GM21786 (cell line): ENCODE data around the gene SVOPL.

Experiments used
- ATAC-seq: cut with Tn5 transposase; IDR thresholded peaks from one replicate; pipeline ENCODE4 v1.9.1; 2021; ENCODE audit not compliant: unreplicated experiment

SVOPL gene

DNA sequence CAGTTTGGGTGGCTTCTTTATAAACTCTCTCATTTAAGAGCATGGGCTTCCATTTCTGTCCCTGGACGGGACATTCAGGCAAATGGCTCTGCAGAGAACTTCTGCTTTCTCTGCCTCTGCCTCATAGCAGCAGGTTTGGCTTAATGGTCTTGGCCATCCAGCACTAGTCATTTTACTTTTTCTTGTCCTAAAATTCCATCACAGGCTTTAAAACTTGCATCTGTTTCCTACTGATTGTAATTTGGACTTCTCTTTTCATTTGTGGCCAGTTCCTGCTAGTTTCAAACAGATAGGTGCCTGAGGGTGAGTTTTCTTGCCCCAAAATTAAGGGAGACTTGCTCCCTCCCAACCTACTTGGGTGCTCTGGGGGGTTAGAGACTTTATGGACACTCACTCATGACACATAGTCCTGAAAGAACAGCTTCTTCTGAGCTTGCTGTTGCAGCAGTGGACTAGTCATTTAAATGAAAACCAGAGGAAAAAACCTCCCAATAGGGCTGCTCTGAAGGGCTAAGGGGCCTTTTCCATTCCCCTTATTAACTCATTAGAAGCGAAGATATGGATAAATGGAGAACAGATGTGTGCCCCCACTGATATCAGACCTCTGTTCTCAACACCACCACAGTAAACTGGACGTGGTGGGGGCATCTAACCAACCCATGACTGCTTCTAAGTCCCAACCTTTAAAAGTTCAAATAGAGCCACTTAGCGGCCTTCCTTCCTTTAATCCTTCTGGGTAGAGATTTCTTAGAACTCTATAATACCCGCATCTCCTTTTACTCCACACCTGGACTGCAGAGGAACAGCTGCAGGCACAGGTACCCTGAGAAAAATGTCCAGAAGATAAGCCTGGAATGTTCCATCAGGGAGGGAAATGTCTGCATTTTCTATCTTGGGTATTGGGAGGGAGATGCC is 38.8 kb downstream of the SVOPL start:
- no peak for ATAC-seq

DNA sequence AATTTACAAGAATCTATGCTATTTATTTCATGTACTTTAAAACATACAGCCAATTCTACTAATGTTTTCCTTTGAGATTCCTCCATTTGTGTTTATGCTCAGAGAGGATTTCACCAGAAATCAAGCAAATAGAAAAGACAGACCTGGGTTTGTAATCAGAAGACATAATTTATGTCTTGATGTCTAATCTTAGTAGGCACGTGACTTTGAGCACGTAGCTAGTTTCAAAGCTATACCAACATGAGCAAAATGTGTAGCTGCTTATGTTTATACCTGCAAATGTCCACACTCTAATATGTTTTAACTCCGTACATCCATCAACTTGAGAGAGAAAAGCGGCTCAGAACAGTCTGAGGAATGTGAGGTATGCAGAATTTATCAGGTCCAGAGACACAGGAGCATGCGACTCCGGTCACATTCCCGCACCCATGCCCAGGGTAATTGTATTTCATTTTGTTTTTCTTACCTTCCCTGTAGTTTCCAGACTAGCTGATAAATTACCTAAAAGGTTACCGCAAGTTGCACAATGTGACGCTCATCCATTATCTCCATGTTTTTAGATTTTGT is 40.0 kb downstream of the SVOPL start:
- ATAC-seq = no peak

DNA sequence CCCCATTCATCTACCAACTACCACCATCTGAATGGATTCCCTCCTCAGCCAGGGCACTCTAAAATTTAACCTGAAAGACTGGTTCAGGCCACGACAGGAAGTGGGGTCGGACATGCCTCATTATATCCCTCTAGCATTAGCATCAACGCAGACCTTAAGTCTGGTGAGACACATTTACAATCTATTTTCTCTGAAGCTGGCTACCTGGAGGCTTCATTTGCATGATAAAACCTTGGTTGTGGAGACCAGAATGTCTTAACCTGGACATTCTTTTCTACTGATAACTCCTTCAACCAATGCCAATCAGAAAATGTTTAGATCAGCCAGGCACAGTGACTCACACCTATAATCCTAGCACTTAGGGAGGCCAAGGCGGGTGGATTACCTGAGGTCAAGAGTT is 42.3 kb downstream of the SVOPL start:
- no peak for ATAC-seq

DNA sequence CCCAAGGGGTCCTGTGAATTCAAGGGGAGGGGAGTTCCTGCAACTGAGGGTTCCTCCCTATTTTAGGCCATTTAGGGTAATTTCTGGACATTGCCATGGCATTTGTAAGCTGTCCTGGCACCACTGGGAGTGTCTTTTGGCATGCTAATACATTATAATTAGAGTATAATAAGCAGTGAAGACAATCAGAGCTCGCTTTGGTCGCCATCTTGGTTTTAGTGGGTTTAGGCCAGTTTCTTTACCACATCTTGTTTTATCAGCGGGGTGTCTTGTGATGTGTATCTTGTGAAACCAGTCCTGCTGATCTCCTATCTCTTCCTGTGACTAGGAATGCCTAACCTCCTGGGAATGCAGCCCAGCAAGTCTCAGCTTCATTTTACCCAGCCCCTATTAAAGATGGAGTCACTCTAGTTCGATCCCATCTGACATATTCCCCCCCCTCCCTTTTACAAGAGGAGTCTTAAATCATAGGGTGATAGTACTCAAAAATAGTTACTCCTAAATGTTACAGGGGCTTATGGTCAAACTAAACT is 43.2 kb downstream of the SVOPL start:
- ATAC-seq = no peak

DNA sequence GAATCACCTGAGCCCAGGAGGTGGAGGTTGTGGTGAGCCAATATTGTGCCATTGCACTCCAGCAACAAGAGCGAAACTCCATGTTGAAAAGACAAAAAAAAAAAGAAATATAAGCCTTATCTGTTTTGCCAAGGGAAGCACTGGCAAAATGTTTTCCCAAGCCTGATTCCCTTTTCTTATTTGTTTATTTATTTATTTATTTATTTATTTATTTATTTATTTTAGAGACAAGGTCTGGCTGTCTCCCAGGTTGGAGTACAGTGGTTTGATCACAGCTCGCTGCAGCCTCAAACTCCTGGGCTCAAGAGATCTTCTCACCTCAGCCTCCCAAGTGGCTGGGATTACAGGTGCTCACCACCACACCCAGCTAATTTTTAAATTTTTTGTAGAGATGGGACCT is 44.2 kb downstream of the SVOPL start:
- ATAC-seq = no peak

DNA sequence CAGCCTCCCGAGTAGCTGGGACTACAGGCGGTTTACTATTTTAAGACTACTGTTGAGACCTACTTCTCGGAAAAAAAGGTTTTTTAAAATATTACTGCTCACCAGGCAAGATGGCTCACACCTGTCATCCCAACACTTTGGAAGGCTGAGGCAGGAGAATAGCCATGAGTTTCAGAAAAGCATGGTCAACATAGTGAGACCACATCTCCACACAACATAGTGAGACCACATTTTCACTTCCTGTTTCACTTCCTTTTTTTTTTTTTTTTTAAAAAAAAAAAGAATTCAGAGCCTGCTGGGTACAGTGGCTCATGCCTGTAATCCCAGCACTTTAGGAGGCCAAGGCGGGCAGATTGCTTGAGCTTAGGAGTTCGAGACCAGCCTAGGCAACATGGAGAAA is 46.5 kb downstream of the SVOPL start:
- ATAC-seq = no peak

DNA sequence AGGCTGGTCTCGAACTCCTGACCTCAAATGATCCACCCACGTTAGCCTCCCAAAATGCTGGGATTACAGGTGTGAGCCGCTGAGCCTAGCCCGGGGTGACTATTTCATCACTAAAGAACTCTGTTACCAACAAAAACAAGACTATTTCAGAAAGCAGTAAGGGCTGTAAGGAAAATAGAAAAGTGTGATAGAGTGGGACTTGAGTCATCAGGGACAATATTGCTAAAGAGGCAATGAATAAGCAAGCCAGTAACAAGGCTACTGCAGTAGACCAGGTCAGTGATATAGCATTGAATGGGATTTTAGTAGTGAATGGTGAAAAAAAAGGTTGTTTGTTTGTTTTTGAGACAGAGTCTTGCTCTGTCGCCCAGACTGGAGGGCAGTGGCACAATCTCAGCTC is 51.7 kb downstream of the SVOPL start:
- no peak for ATAC-seq

DNA sequence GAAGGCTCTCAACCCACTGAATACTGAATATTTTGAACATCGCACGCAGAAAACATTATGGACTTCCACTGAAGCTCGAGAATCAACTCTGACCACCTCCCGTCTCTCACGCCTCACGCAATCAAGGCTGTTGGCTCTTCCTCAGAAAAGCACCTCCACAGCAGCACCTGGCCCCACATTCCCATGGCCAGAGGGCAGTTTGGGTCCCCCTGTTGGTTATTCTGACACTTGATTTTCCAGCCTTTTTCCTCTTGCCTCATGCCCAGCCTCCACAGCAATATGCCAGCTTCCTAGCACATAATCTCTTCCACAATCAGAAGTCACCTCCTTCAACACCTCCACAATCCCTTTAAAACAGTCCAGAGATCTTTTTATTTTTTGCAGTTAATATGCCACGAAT is 55.9 kb downstream of the SVOPL start:
- no peak for ATAC-seq

DNA sequence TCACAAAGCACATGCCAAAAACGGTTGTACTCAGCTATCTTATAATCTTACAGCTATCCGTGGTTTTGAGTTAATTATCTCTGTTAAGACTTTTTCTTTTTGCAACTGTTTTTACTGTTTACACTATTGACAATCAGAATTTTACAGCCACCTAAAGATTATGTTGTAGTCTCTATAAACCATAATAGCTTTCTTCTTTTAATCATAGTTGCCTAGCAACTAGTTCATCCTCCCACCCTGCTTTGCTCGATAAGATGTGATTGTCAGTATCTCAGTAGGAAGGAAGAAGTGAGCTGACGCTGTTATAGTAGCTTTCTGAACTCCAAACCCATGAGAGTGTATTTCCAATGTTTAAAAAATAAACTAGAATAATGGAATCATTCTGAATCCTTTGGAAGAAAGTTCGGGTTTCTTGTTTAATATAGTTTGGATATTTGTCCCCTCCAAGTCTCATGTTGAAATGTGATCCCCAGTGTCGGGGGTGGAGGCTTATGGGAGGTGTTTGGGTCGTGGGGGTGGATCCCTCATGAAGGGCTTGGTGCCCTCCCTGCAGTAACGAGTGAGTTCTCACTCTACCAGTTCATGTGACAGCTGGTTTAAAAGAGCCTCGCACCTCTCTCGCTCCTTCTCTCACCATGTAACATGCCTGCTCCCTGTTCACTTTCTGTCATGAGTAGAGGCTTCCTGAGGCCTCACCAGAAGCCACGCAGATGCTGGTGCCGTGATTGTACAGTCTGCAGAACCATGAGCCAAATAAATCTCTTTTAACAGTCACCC is 68.1 kb downstream of the SVOPL start:
- no peak for ATAC-seq

DNA sequence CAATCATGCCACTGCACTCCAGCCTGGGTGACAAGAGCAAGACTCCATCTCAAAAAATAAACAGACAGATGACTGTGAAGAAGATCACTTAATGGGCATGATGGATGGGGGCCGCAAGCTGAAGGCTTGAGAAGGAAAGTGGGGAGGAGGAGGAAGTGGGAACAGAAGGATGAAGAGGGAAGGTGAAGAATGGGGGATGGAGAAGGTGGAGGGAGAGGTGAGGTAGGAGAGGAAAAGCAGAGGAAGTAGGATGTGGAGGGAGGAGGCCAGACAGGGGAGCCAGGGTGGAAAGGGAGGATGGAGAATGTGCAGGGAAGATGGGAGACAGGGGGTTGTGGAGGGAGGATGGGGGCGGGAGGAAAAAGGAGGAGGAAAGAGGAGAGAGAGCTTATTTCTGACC is 68.8 kb downstream of the SVOPL start:
- ATAC-seq = no peak

DNA sequence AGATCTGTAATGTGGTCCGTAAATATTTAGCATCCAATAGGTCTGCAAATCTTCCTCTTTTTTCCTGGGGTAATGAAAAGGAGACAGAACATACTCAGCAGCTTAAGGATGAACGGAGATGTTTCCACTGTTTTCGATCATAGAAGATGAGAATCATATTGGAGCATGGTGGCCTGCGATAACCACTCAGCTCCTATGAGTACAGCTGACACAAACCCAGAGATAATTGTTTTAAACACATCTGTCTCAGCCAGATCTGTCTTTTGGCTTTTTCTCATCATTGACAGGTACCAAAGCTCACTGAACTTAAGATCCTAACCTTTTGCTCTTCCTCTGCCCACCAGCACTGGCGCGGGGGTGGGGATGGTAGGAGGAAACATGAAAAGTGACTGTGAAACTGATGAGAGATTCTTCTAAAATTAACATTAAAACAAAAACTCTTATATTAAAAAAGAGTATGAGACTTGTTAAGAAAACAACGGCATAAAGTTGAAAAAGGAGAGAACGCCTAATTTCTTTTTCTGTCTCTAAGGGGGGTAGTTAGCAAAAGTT is 71.0 kb downstream of the SVOPL start:
- no peak for ATAC-seq

DNA sequence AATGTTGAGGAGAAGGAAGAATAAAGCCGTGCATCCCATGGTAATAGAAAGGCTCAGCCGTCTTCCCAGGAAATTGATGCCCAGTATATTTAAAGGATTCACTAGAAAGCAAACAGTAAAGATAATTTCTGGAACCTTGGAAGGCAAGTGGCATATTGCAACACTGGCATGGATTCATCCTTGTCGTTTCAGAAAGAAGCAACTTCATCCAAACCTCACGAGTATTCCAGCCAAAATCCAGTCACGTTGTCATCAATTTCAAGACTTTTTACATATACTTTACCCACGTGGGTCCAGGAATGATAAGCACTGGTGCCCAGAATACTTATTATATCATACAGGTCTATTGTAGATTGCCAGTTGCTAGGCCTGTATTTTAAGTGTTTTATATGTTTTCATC is 73.8 kb downstream of the SVOPL start:
- ATAC-seq = no peak

DNA sequence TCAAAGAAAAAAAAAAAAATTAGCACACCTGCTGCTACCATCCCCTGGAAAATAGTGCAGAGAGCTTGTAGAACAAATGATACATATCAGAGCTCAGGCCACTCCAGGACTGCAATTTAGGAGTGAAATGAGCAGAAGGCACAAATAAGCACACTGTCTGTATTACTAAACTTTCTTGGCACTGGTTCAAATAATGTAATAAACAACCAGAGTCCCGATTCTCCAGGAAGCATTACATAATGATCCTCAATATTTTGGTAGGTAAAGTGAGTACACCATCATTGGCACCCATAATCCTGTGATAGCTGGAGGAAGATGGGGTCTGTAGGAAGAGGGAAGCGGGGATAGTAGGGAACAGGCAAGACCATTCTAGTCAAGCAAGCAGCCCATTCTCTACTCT is 74.3 kb downstream of the SVOPL start:
- no peak for ATAC-seq

DNA sequence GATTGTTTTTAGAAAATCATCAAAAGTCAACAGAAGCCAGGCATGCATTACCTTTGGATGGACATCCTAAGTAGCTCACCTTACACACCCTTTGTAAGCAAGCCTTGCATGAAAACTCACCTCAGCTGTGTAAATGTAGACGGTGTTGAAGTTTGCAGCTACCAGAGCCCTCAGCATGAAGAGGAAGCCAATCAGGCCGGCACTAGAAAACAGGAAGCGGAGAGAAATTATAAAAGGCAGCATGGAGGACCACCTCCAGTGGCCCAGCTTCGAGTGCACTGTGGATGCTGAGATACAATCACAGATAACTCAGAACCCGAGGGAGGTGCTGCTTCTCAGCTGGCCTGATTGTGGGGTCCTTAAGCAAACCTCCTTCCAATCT is 75.3 kb downstream of the SVOPL start:
- no peak for ATAC-seq

DNA sequence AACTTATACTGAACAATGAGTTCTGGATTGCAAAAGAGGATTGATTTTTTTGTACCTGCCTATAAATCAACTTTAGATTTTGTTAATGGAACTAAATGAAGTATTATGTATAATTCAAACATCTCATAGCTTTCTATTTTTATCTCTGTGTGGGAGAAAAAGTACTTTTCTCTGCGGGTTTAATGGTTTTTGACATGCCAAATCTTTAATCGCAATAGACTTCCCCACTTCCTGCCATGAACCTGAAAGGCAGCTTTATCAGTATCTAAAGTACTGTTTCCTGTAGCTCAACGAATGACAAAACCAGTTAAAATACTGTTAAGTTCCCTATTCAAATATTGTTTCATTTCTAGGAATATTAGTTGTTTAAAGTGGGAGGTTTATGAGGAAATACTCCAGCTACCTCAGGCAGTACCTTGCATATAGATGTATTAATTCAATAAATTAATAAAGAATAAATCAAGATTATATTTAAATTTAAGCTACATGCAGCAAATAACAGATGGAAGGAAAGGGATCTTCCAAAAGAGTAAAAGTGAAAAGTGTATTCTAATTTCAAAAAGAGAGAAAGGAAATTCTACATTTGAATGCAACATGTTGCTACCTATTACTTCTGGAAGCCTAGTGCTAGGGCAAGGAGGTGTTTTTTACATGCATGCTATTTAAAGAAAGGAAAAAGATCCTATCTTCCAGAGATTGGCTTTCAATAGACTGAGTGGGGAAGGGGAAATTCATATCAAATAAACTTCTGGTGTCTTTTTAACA is 75.9 kb downstream of the SVOPL start:
- ATAC-seq = no peak

DNA sequence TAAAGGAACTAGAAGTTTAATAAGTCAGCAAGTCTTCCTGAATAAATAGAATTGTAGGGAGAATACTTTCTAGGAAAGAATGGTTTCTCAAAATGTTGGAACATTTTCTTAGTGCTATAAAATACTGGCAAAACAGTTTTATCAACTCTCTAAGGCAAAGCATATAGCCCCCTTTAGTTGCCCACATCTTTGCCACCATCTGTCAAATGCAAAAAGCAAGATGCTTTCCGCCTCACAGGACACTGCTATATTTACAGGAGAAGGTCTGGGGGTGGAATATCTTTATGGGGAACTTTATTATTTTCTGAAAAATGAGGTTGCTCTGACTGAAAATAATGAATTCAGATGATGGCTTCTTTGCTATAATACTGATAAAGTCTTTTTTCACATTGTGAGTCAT is 78.3 kb downstream of the SVOPL start:
- no peak for ATAC-seq

DNA sequence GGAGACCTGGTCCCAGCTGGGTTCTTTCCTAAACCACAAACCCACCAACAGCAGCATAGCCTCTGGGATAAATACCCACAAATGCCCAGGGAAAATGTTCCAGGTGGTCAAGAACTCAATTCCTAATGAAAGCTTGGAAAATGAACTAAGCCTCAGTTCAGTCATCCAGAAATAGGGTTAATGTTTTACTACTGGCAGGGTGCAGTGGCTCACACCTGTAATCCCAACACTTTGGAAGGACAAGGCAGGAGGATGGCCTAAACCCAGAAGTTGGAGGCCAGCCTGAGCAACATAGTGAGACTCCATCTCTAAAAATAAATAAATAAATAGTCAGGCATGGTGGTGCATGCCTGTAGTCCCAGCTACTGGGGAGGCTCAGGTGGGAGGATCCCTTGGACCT is 82.2 kb downstream of the SVOPL start:
- ATAC-seq = no peak

DNA sequence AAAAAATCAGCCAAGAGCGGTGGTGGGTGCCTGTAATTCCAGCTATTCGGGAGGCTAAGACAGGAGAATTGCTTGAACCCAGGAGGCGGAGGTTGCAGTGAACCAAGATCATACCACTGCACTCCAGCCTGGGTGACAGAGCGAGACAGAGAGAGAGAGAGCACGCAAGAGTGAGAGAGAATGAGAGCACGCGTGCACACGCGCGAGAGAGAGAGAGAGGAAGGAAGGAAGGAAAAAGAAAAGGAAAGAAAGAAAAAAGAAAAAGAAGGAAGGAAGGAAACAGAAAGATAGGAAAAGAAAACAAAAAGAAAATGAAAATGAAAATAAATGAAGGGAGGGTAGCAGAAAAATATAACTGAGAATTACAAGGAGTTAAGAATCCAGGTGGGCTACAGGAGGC is 82.7 kb downstream of the SVOPL start:
- no peak for ATAC-seq

DNA sequence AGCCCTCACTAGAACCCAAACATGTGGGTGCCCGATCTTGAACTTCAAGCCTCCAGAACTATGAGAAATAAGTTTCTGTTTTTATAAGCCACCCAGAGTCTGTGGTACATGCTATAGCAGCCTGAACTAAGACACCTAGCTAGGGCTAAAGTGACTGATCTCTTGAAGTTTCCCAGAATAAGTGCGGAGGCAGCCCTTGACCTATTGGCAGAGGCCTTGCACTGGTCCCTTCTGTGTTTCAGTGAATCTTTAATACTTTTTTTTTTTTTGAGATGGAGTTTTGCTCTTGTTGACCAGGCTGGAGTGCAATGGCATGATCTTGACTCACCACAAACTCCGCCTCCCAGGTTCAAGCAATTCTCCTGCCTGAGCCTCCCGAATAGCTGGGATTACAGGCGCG is 85.1 kb downstream of the SVOPL start:
- ATAC-seq = no peak

DNA sequence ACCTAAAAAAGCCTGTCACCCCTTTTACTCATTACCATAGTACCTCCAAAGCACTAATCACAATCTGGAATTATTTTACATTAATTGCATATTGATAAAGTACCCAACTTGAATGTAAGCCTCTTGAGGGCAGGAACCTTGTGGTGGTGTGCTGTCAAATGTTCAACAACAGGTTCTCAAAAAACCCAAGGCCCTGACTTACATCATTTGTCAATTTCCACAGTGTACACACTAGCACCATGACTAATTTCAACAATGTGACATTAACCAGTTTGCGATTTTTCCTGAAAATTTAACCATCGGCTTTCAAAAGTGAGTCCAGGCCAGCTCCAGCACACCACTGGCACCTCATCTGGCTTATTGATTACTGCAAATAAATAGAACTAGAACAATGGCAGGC is 87.5 kb downstream of the SVOPL start:
- no peak for ATAC-seq

DNA sequence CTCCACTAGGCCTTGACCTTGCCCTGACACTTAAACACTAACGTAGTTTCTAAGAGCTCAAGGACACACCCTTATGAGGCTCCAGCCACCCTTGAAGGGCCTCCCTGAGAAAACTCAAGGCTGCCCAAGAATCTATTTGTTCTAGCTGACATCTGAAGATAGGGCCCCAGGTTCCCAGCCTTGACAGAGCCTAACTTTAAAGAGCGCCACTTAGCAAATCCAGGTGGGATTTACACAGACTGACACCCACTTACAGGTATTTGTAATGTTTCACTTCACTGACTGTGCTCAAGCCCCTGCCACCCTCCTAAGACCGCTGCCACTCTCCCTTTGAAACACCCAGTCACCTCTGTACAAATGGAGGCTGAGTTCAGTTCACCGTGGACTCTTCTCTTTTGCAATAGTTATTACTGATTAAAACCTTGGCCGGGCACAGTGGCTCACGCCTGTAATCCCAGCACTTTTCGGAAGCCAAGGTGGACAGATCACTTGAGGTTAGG is 90.4 kb downstream of the SVOPL start:
- no peak for ATAC-seq
